ENCODE data around the gene KLHDC8B. TPM values are rescaled to one million over a fixed set of nuclear protein-coding genes. Genes with fewer than 3 reads are reported as not detected.

The KLHDC8B gene
- polyA plus RNA-seq, 3 donors = 7.5 to 16.7 (median 12.9) TPM

GRCh38 chr3:49131576-49131975 is 39.8 kb upstream of the KLHDC8B start:
- no peak overlapping the region for H3K27ac ChIP-seq (ENCODE audit: low read depth in 1 of 2, low read length in 2 of 2)
- peaks cover 14 to 20% of the 10 kb centered on the region in 2 donors for H3K4me1 ChIP-seq (ENCODE audit: control insufficient read depth in 1 of 2, insufficient read depth in 2 of 2, low read length in 2 of 2)
- H4K20me1 ChIP-seq (ENCODE audit: insufficient read depth, low read length) = no peaks in the 10 kb centered on the region
- intact Hi-C loops (cut with micrococcal nuclease) = loop anchor here in 1 of 2 donors (10.0 kb wide), 1 partner anchor 147 kb away; no protein-coding TSS in a partner anchor
- Mint-ChIP-seq H3K4me3 (peak overlapping the region in 1 of 2 donors; percentile 92), H3K27me3 (ENCODE audit: low read depth in 3 of 3) (peaks cover 0 to 3% (median 2%) of the 10 kb centered on the region in 3 donors), H3K4me1 (peaks cover 29% of the 10 kb centered on the region), H3K36me3 (peaks cover 0 to 2% of the 10 kb centered on the region in 2 donors), H3K27ac (peak overlapping the region in 2 of 7 donors; percentile 38 to 77), H3K9me3 (peaks cover 0 to 3% (median 0%) of the 10 kb centered on the region in 7 donors)
- H3K79me2 ChIP-seq (ENCODE audit: insufficient read depth, low read length) = no peaks in the 10 kb centered on the region
- H2AFZ ChIP-seq (ENCODE audit: insufficient read depth, low read depth, low read length, poor library complexity, severe bottlenecking) = no peak overlapping the region
- no peak overlapping the region for H3K4me3 ChIP-seq (replicated peaks in 1 of 3; ENCODE audit: low read depth in 2 of 3, low read length in 3 of 3)
- 100% methylated on average over 5 of the region's 6 CpGs for WGBS (ENCODE audit: insufficient coverage)
- no peaks in the 10 kb centered on the region for H3K27me3 ChIP-seq (ENCODE audit: control insufficient read depth in 2 of 2, insufficient read depth in 2 of 2, low read length in 2 of 2)
- no peak for TF ChIP-seq CTCF (IDR thresholded peaks at IDR 0.05)
- no peaks in the 10 kb centered on the region for H3K9me3 ChIP-seq (replicated peaks in 1 of 2; ENCODE audit: control insufficient read depth in 1 of 2, insufficient read depth in 1 of 2, low read length in 2 of 2)
- H3K36me3 ChIP-seq (replicated peaks in 1 of 2; ENCODE audit: control insufficient read depth in 1 of 2, insufficient read depth in 2 of 2, low read length in 2 of 2) = no peaks in the 10 kb centered on the region
- H3K9ac ChIP-seq (ENCODE audit: insufficient read depth, low read length, poor library complexity, severe bottlenecking) = no peak overlapping the region
- H3K4me2 ChIP-seq (replicated peaks; ENCODE audit: extremely low read depth, low read length, poor library complexity, severe bottlenecking) = no peak overlapping the region
- DNase-seq = no peak

- H4K20me1 ChIP-seq (ENCODE audit: insufficient read depth, low read length) = no peaks in the 10 kb centered on the region
- no peaks in the 10 kb centered on the region for H3K36me3 ChIP-seq (replicated peaks in 1 of 2; ENCODE audit: control insufficient read depth in 1 of 2, insufficient read depth in 2 of 2, low read length in 2 of 2)
- peaks cover 0 to 2% of the 10 kb centered on the region in 2 donors for H3K36me3 Mint-ChIP-seq
- H3K9me3 ChIP-seq (replicated peaks in 1 of 2; ENCODE audit: control insufficient read depth in 1 of 2, insufficient read depth in 1 of 2, low read length in 2 of 2) = no peaks in the 10 kb centered on the region
- intact Hi-C loops (cut with micrococcal nuclease) = loop anchor here in 1 of 2 donors (10.0 kb wide), 1 partner anchor 147 kb away; no protein-coding TSS in a partner anchor
- peaks cover 29% of the 10 kb centered on the region for H3K4me1 Mint-ChIP-seq
- H3K4me3 Mint-ChIP-seq = peak overlapping the region; percentile 82 to 92
- peak overlapping the region; percentile 87 for H2AFZ ChIP-seq (ENCODE audit: insufficient read depth, low read depth, low read length, poor library complexity, severe bottlenecking)
- TF ChIP-seq CTCF (IDR thresholded peaks at IDR 0.05) = no peak
- DNase-seq = no peak
- peaks cover 14 to 20% of the 10 kb centered on the region in 2 donors for H3K4me1 ChIP-seq (ENCODE audit: control insufficient read depth in 1 of 2, insufficient read depth in 2 of 2, low read length in 2 of 2)
- no peaks in the 10 kb centered on the region for H3K27me3 ChIP-seq (ENCODE audit: control insufficient read depth in 2 of 2, insufficient read depth in 2 of 2, low read length in 2 of 2)
- H3K4me2 ChIP-seq (replicated peaks; ENCODE audit: extremely low read depth, low read length, poor library complexity, severe bottlenecking) = peak overlapping the region; percentile 87
- H3K27me3 Mint-ChIP-seq (ENCODE audit: low read depth in 3 of 3) = peaks cover 0 to 3% (median 2%) of the 10 kb centered on the region in 3 donors
- WGBS (ENCODE audit: insufficient coverage) = 66% methylated on average over 5 of the region's 9 CpGs
- peak overlapping the region in 1 of 7 donors; percentile 54 for H3K27ac Mint-ChIP-seq
- peaks cover 0 to 3% (median 0%) of the 10 kb centered on the region in 7 donors for H3K9me3 Mint-ChIP-seq
- H3K27ac ChIP-seq (ENCODE audit: low read depth in 1 of 2, low read length in 2 of 2) = peak overlapping the region in 1 of 2 donors; percentile 54
- peak overlapping the region; percentile 66 for H3K9ac ChIP-seq (ENCODE audit: insufficient read depth, low read length, poor library complexity, severe bottlenecking)
- H3K79me2 ChIP-seq (ENCODE audit: insufficient read depth, low read length) = no peaks in the 10 kb centered on the region
- peak overlapping the region in 2 of 3 experiments; percentile 58 to 78 for H3K4me3 ChIP-seq (replicated peaks in 1 of 3; ENCODE audit: low read depth in 2 of 3, low read length in 3 of 3)
Observed at GRCh38 chr3:49132073-49132436, 39.3 kb upstream of the KLHDC8B start.

All from CD14-positive monocyte (primary cell).